ENCODE data around the gene KCNIP1. TPM values are rescaled to one million over a fixed set of nuclear protein-coding genes. Genes with fewer than 3 reads are reported as not detected.

The KCNIP1 gene
- total RNA-seq, 1 donor from 2014 or later: 47.8 TPM

DNA sequence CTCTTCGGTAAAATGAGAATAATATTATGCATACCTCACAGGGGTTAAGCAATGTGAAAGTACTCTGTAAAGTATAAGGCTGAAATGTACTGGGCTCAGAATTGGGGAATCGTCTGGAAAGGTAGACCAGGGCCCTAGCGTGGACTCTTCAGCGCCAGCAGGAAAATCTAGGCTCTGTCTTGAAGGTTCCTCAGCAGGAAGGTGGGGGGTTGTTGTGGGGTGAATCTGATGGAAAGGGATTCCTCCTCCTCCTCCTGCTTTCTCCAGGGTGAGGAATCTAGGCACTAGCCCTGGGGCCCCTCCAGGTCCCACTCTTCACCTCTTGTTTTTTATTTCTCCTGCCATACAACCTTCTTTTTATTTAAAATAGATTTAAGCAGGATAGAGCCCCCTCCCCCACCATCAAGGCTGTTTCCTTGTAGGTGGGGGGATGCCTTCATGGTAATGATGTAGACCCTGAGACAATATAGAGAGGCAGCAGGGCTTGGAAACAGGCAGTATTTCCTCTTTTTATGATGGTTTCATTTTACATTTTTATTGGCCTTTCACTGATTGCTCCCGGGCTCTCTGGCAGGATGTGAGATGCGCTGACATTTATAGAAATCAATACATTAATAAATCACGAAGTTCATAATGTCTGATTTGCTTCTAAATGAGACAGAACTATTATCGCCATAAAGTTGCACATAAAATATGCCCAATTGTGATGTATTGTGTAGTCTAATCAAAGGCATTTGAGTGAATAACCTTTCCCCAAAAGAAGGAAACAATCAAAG, 200.8 kb downstream of the KCNIP1 start:
- no peak for DNase-seq (ENCODE audit: low read depth in 2 of 2)

DNA sequence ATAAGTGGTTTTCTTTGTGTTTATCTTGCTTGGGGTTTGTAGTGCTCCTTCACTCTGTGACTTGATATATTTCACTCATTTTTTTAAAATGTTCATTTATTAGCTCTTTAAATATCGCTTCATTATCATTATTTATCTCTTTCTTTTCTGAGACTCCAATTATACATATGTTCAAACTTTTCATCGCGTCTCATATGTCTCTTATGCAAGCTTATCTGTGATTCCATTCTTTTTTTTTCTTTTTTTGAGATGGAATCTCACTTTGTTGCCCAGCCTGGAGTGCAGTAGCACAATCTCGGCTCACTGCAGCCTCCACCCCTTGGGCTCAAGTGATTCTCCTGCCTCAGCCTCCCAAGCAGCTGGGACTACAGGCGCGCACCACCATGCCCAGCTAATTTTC, 205.8 kb downstream of the KCNIP1 start:
- no peak for DNase-seq (ENCODE audit: low read depth in 2 of 2)

DNA sequence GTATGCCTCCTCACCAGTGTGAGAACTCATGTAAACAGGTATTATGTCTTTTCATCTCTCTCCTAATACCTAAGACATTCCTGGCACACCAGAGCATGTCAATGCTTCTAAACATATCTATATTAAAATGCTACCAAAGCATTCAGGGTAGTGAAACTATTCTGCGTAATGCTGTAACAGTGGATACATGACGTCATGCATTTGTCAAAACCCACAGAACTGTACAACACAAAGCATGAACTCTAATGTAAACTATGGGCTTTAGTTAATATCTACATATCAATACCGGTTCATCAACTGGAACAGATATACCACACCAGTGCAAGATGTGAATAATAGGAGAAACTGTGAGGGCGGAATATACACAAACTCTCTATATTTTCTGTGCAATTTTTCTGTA, 207.5 kb downstream of the KCNIP1 start:
- DNase-seq (ENCODE audit: low read depth in 2 of 2): no peak

DNA sequence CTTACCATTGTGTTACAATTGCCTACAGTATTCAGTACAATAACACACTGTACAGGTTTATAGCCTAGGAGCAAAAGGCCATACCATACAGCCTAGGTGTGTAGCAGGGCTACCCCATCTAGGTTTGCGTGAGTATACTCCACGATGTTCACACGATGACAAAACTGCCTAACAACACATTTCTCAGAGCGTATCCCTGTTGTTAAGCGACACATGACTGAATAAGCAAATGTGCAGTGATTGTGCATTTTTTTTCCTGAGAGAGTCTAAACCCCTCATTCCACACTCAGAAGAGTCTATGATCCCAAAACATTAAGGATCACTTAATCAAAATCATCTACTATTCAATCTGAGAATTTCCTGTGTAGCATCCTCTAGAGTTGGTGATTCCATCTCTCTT, 211.3 kb downstream of the KCNIP1 start:
- no peak for DNase-seq (ENCODE audit: low read depth in 2 of 2)

DNA sequence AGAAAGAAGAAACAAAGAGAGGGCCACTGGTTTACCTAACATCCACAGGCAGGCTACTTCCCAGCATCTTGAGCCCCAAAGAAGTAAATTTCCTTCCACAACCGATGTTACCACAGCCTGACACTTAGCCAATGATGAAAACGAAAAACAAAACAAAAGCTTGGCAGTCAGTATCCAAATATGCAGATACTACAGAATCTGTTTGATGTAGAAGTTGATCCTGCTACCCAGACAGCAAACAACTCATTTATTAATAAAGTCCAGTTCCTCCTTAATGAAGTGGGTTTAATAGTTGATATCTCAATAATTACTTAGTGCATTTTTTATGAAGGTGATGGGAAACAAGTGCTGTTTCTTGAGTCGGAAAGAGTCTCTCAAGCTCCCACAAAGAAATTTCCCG, 212.6 kb downstream of the KCNIP1 start:
- DNase-seq (ENCODE audit: low read depth in 2 of 2): no peak

DNA sequence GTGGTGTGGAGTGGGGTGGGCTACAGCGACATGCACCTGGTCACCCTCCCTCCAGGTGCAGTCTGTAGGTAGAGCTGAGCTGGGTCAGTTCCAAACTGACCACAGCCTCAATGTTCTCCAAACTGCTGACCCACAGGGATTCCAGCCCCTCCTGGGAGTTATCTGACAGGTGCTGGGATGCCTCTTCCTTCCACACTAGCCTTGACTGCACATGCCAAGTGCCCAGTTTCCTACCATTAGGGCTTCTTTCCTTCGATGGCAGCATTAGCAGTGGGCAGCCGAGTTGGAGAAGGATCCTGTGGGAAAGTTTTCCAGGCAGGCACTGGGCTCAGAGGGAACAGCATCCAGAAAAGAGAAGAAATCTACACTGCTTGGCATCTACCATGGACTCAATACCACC, 215.7 kb downstream of the KCNIP1 start:
- DNase-seq (ENCODE audit: low read depth in 2 of 2): no peak

DNA sequence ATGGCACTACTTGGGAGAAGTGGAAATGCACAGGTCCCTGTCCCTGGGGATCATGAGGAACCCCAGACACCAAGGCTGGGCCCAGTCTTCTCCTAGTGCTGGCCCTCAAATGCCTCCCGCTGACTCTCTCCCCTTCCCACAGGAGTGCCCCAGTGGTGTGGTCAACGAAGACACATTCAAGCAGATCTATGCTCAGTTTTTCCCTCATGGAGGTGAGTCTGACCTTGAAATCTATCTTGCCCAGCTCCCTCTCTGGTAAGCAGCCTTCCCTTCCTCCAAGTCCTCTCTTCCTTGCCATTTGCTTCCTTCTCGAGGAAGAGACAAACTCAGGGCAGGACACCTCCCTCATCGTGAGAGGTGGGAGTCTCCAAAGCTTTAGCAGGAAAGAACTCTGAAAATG, 216.4 kb downstream of the KCNIP1 start:
- DNase-seq (ENCODE audit: low read depth in 2 of 2): no peak

DNA sequence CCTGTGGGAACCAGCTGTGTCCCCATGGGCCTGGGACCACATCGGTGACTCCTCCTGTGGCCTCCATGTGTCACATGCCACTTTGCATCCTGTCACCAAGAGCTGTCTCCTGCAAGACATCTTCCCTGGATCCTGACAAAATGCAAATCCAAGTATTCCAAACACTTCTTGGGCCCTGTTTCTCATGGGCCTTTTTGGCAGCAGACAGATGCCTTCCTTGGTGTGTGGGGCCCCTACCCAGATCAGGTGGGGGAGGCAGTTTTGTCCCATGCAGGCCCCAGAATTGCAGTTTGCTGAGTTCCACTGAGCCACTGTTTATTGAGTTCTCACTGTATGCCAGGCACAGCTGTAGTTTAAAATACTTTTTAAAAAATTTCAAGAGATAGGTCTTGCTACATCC, 217.2 kb downstream of the KCNIP1 start:
- DNase-seq (ENCODE audit: low read depth in 2 of 2): no peak

DNA sequence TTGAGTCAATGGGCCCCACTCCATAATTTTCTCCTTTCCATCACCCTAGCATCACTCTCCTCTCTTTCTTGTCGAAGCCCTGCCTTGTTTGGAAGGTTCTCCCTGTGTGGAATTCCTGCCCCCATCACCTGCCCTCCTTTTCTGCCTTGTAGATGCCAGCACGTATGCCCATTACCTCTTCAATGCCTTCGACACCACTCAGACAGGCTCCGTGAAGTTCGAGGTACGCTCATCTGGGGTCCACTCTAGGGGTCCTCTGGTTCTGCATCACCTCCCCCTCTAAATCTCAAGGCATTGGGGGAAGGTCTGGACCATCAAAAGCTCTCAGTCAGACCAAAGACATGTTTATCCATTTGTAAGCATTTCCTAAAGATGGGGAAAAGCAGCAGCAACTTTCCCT, 217.9 kb downstream of the KCNIP1 start:
- no peak for DNase-seq (ENCODE audit: low read depth in 2 of 2)

DNA sequence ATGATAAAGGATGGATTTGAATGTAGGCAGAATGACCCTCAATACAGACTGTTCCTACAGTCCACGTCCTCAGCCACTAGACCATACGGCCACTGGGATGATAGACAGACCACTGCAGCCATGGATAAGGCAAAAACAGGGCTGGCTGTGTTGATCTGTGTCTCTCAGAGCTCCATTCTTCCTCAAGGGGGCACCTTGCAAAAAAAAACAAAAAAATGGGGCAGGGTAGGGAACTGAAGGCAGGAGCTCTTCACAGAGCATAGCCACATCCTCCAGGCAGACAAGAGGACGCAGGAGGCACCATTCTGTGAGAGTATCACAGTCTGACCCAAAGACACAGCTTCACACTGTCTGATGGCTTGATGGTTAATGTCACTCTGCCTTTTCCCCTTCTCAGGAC, 218.5 kb downstream of the KCNIP1 start:
- DNase-seq (ENCODE audit: low read depth in 2 of 2): no peak

DNA sequence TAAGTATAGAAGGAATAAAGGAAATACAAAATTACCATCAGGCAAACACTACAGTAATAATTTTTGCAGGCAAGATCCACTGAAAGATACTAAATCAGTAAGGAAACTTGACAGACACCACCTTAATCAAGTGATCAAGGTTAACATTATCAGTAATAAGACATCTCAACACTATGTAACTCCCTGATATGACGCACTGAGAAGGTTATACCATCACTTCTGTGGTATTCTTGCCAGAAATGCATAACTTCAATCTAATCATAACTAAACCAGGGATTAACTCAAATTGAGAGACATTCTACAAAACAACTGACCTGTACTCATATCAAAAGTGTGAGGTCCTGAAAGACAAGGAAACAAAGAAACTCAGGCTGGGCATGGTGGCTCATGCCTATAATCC, 227.2 kb downstream of the KCNIP1 start:
- no peak for DNase-seq (ENCODE audit: low read depth in 2 of 2)

DNA sequence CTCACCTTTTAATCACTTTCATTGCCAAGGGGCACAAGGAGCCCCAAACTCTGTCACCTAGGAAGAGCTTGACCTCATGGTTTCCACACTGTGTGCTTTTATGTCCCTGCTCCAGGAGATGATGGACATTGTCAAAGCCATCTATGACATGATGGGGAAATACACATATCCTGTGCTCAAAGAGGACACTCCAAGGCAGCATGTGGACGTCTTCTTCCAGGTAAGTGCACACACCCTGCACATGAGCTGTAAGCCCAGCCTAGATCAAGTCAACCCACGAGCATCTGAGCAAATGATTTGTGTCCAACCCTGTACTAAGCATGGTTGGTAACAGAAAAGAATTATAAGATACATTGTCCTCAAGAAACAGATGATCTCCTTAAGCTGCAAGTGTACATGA, 228.9 kb downstream of the KCNIP1 start:
- no peak for DNase-seq (ENCODE audit: low read depth in 2 of 2)

DNA sequence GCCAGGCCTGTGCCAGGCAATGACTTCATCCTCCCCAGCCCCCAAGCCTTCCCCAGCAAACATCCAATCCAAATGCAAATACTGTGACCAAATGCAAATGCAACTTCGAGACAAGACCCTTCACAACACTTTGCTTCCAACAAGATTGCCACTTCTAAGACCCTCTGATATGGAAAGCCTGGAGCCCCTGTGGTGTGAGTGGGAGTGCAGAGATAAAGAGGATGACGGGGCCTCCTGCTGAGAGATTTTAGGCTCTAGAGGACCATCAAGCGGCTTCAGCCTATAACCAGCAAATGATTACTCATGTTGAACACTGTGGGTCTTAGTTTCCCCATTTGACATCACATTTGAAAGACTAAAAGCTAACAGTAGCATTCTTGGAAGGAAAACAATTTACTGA, 233.1 kb downstream of the KCNIP1 start:
- DNase-seq (ENCODE audit: low read depth in 2 of 2): no peak

DNA sequence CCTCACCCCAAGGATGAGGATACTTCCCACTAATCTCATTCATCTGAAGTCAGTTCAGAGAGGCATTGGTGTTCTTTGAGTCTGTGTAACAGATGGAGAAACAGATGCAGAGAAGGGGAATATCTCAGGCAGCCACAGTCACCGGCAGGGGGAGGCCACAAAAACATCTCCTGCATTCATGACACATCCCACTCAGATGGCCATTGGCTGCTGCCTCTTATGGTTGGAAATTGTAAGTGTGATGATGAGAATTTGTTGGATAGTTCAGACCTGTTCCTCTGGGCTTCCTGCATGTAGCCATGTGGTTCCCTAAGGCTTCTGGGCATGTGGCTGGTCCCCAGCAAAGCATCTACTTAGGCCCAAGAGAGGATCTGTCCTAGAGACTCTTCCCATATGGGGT, 233.8 kb downstream of the KCNIP1 start:
- no peak for DNase-seq (ENCODE audit: low read depth in 2 of 2)

DNA sequence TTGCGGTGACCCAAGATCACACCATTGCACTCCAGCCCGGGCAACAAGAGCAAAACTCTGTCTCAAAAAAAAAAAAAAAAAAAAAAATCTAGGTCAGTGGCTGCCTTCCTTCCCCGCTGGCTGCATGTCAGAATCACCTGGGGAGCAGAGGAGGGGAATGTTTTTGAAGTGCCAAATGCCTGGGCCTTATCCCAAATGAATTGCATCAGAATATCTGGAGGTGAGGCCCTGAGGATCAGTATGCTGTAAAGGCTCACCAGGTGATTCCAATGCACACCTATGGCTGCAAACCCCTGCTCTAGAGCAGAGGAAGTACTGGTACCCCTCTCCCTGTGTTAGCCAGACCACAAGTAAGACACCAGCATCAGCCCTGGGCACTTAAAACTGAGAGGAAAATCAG, 235.0 kb downstream of the KCNIP1 start:
- no peak for DNase-seq (ENCODE audit: low read depth in 2 of 2)

DNA sequence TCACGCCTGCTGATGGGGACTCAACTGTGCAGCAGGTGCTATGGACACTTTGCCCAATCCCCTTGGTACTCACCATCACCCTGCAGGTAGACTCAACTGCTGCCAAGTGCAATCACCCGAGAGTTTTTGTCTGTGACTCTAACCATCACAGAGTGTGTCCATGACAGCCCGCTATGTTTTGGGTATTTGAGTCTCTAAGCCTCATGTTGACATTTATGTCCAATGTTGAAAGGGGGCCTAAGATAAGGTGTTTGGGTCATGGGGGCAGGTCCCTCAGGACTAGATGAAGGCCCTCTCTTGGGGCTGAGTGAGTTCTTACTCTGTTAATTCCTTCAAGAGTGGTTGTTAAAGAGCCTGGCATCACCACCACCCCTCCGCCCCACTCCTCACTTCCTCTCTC, 235.6 kb downstream of the KCNIP1 start:
- no peak for DNase-seq (ENCODE audit: low read depth in 2 of 2)

DNA sequence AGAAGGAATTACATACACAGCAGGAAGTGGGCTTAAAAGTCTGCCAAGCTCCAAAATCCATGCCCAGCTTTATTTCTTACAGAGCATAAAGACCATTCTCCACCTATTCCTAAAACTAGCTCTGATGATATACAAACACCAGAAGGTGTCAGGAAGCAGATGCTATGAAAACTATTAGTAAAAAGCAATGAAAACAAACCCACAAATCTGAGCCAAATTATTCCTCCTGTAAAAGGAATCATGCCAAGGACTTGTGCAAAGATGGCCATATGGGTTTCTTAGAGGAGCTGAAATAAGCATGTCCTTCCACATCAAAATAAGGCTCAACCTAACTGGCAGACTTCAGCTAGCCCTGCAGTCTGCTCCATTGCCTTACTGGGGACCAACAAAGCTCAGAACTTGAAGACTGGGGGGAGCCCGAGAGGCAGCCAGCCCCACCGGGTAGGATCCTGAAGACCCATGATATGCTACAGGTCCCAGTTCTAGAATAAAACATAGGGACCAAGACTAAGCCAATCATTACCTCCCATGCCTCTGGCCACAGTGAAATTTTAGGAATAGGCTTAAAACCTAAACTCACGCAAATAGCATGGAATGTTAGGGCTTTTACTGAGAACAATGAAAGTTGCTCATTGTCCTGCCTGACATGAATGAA, 236.9 kb downstream of the KCNIP1 start:
- no peak for DNase-seq (ENCODE audit: low read depth in 2 of 2)

DNA sequence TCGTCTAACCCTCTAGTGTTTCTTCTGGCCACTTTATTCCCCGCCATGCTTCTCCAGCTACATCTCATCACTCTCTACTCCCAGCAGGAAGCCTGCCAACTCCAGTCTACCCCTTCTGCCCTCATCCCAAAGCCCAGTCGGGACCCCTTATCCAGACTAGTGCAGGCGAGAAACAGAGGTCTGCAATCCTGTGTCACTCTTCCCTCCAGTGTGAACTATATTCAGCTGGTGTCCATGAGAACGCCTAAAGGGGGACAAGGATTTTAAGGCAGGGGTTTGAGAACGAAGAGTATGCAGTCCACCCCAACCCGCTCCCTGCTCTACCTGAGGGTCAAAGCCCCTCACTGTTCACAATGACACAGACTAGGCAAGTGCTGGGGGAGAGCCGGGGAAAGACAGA, 238.0 kb downstream of the KCNIP1 start:
- no peak for DNase-seq (ENCODE audit: low read depth in 2 of 2)

DNA sequence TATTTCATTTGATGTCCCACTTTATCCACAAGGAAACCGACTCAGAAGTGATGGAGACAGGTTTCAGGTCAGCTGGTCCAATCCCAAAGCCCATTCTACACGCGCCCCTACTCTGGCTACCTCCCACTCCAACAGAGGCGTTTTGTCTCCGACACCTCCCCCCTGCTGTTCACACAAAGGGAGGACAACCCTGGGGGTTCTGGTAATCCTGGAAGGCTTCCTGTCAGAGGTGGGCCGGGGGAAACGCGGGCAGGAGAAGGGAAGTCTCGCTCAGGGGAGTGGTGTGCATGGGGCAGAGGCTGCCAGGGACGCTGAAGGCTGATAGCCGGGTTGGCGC, 240.0 kb downstream of the KCNIP1 start:
- no peak for DNase-seq (ENCODE audit: low read depth in 2 of 2)

DNA sequence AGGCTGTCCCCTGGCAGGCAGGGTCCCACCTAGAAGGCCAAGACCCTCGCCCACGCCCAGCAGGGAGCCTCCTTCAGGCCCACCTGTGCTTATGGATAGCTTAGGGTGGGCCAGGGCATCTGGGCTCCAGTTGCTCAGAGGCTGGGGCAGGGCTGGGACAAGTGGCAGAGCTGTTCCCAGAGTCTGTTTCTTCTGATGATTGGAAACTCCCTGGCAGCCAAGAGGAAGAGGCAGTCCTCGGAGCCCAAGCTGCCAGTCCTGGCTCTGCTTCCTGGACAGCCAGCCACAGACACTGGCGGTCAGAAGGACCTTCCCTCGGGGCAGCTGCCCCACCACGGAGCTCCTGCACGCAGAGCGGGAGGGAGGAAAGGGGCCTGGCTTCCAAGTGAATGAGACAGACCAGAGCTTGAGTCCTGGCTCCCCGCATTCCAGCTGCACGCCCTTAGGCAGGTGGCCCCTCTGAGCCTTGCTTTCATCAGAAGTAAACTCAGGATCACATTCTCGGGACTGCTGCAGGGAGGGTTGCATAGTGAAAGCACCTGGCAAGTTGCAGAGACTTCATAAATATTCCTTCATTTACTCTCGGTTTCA, 241.8 kb downstream of the KCNIP1 start:
- peak; percentile 29 to 37 for DNase-seq (ENCODE audit: low read depth in 2 of 2)

DNA sequence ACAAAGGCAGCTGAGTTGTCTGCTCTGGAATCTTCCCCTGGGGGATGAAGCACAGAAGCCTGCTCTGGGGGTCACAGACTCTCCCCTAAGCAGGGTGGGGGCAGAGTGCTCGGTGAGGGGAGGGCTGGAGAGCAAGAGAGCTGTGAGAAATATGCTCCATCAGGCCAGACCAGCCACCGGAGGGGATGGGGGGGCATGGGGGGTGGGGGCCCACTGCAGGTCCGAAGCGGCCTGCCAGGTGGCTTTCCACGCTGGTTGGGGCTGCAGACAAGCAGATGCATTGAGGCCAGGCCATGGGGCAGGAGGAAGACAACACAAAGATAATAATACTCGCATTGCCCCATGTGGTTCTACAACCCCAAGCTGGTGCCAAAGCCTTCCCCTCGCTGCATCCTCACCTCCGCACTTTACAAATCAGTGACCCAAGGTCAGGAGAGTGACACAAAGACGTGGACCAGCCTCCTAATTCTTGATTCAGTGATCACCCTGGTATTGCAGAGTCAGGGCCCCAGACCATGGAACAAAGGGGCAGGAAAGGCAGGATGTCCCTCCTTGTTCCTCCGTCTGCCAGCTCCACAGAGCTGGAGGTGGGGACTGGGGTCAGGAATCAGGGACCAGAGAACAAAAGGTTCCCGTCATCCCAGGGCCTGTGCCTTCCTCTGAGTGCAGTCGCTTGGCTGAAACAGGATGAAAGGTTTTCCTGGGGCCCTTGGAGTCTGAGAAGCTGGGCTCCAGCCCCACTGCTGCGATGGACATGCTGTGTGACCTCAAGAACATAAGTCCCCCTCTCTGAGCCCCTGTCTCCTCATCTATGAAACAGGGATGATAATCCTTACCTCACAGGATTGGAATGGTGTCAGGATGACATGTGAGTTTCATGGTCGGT, 242.5 kb downstream of the KCNIP1 start:
- peak in 1 of 2 donors; percentile 34 for DNase-seq (ENCODE audit: low read depth in 2 of 2)

DNA sequence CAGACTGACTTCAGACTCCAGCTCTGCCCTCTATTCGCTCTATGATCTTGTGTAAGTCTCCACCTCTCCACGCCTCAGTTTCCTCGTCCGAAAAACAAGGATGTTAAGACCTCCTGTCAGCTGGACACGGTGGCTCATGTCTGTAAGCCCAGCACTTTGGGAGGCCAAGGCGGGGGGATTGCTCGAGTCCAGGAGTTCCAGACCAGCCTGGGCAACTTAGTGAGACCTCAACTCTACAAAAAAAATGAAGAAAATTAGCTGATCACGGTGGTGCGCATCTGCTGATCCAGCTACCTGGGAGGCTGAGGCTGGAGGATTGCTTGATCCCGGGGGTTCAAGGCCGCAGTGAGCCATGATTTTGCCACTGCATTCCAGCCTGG, 243.1 kb downstream of the KCNIP1 start:
- DNase-seq (ENCODE audit: low read depth in 2 of 2): no peak

Data from lung microvascular endothelial cell (primary cell).